ENCODE data around the gene IL1RAPL2.

Gene IL1RAPL2

DNA sequence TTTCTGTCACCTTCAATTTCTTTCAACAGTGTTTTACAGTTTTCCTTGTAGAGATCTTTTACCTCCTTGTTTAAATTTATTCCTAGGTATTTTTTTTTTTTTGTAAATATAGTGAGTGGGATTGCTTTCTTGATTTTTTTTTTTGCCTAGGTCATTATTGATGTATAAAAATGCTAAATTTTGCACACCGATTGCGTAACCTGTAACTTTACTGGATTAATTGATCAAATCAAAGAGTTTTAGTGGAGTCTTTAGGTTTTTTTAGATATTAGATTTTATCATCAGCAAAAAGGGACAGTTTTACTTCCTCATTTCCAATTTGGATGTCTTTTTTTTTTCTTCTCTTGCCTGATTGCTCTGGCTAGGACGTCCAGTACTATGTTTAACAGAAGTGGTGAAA is 613.6 kb downstream of the IL1RAPL2 start:
- TF ChIP-seq CTCF (conservative IDR thresholded peaks at IDR 0.05; ENCODE audit: low read depth): no peak
- ChIA-PET CTCF (no interaction called here), POLR2A (ENCODE audit: low non-redundant PET) (no interaction called here)
- H3K27ac ChIP-seq: no peak overlapping the region
- no peak for DNase-seq (ENCODE audit: low spot score)

- no peak overlapping the region for H3K27ac ChIP-seq
- DNase-seq (ENCODE audit: low spot score): no peak
- ChIA-PET POLR2A (ENCODE audit: low non-redundant PET) (no interaction called here), CTCF (interaction anchor here (1.5 kb wide), 1 partner anchor 275 kb away, joined by 5 read pairs; no protein-coding TSS in a partner anchor)
- no peak for TF ChIP-seq CTCF (conservative IDR thresholded peaks at IDR 0.05; ENCODE audit: low read depth)
These were observed 623.1 kb downstream of the IL1RAPL2 start for GRCh38 chrX:105189093-105189492.

GRCh38 chrX:105190252-105190853 is 624.4 kb downstream of the IL1RAPL2 start:
- no peak overlapping the region for H3K27ac ChIP-seq
- ChIA-PET CTCF (interaction anchor here (0.6 to 1.5 kb wide), 11 partner anchors 12 to 652 kb away, joined by 3 to 5 read pairs (median 3); partner anchors contain the start of gene IL1RAPL2), POLR2A (ENCODE audit: low non-redundant PET) (no interaction called here)
- no peak for DNase-seq (ENCODE audit: low spot score)
- TF ChIP-seq CTCF (conservative IDR thresholded peaks at IDR 0.05; ENCODE audit: low read depth): peak; percentile 70

GRCh38 chrX:105191878-105192277 is 625.9 kb downstream of the IL1RAPL2 start:
- no peak; the same call in 1 of the 2 replicates for TF ChIP-seq CTCF (conservative IDR thresholded peaks at IDR 0.05; ENCODE audit: low read depth)
- ChIA-PET POLR2A (ENCODE audit: low non-redundant PET) (no interaction called here), CTCF (no interaction called here)
- no peak overlapping the region for H3K27ac ChIP-seq
- DNase-seq (ENCODE audit: low spot score): no peak

- H3K27ac ChIP-seq: no peak overlapping the region
- TF ChIP-seq CTCF (conservative IDR thresholded peaks at IDR 0.05; ENCODE audit: low read depth): no peak
- POLR2A ChIA-PET (ENCODE audit: low non-redundant PET): no interaction called here
- CTCF ChIA-PET: no interaction called here
- no peak for DNase-seq (ENCODE audit: low spot score)
These were observed 643.4 kb downstream of the IL1RAPL2 start for GRCh38 chrX:105209406-105209805.

GRCh38 chrX:105210258-105210657 is 644.3 kb downstream of the IL1RAPL2 start:
- TF ChIP-seq CTCF (conservative IDR thresholded peaks at IDR 0.05; ENCODE audit: low read depth): no peak
- no peak overlapping the region for H3K27ac ChIP-seq
- CTCF ChIA-PET: no interaction called here
- DNase-seq (ENCODE audit: low spot score): no peak
- POLR2A ChIA-PET (ENCODE audit: low non-redundant PET): no interaction called here

Measured in RWPE1 (cell line).